Kidney epithelial cell (primary cell): ENCODE data around the gene MAP4K4. TPM values are rescaled to one million over a fixed set of nuclear protein-coding genes. Genes with fewer than 3 reads are reported as not detected.
A peak's percentile ranks its signal among the peaks of the same experiment; 100 is the strongest.

Experiments
- DNase-seq: peaks from one replicate; pipeline ENCODE4 v3.0.0-alpha.2; 2010; ENCODE audit warnings: low read depth
- H3K27me3 ChIP-seq: 2 replicates; pipeline ENCODE4 v1.6.0; 2011; ENCODE audit warnings: low read length; ENCODE audit not compliant: control insufficient read depth, insufficient read depth
- H3K36me3 ChIP-seq: 2 replicates; pipeline ENCODE4 v1.5.1; 2011; ENCODE audit warnings: low read length; ENCODE audit not compliant: control insufficient read depth, insufficient read depth
- H3K4me3 ChIP-seq: 2 replicates; pipeline ENCODE4 v1.5.1; 2011; ENCODE audit warnings: low read depth, mild to moderate bottlenecking, control low read depth, low read length
- total RNA-seq: library from RNA; depleted of rRNA; stranded (reverse); fragments of >200 nt; gene quantifications from 2 replicates; pipeline ENCODE4 v1.2.3, GENCODE V29; 2015
- TF ChIP-seq, protein P1 (sequence below): IDR thresholded peaks from 2 replicates; pipeline ENCODE4 v1.5.1; 2011; ENCODE audit warnings: mild to moderate bottlenecking, moderate library complexity, low read length, control low read depth, inconsistent platforms; ENCODE audit not compliant: insufficient read depth, poor library complexity, severe bottlenecking

MAP4K4 gene
- total RNA-seq, 1 donor from 2014 or later = 134 TPM

GRCh38 chr2:101831351-101831865 is 133.9 kb downstream of the MAP4K4 start:
- DNase-seq = peak; percentile 25
- Histone ChIP-seq H3K27me3 (no peaks in the 10 kb centered on the region), H3K36me3 (peaks cover 4% of the 10 kb centered on the region), H3K4me3 (no peak overlapping the region)
- TF ChIP-seq, protein P1, sequence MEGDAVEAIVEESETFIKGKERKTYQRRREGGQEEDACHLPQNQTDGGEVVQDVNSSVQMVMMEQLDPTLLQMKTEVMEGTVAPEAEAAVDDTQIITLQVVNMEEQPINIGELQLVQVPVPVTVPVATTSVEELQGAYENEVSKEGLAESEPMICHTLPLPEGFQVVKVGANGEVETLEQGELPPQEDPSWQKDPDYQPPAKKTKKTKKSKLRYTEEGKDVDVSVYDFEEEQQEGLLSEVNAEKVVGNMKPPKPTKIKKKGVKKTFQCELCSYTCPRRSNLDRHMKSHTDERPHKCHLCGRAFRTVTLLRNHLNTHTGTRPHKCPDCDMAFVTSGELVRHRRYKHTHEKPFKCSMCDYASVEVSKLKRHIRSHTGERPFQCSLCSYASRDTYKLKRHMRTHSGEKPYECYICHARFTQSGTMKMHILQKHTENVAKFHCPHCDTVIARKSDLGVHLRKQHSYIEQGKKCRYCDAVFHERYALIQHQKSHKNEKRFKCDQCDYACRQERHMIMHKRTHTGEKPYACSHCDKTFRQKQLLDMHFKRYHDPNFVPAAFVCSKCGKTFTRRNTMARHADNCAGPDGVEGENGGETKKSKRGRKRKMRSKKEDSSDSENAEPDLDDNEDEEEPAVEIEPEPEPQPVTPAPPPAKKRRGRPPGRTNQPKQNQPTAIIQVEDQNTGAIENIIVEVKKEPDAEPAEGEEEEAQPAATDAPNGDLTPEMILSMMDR = peak; percentile 76

DNA sequence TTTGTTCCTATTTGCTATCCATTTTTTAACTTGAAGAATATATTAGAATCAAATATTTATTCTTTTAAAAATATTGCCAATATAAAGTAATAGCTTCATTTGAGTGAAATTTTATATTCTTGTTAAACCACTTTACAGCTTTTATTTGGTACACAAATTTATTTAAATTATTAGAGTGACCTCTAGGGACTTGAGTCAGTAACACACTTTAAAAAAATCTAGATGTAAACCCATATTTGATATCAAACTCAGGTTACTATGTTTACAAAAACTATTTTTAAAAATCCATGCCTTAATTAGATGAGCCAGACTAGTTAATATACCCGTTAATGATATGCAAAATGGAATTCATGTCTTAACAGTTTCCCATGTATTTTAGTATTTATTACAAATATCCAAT is 134.6 kb downstream of the MAP4K4 start:
- Histone ChIP-seq H3K4me3 (no peak overlapping the region), H3K36me3 (peaks cover 4% of the 10 kb centered on the region), H3K27me3 (no peaks in the 10 kb centered on the region)
- TF ChIP-seq, protein P1 = no peak
- no peak for DNase-seq

- TF ChIP-seq, protein P1 = no peak
- Histone ChIP-seq H3K36me3 (peaks cover 4% of the 10 kb centered on the region), H3K4me3 (no peak overlapping the region), H3K27me3 (no peaks in the 10 kb centered on the region)
- no peak for DNase-seq
These were observed 136.5 kb downstream of the MAP4K4 start for GRCh38 chr2:101833890-101834523.

GRCh38 chr2:101837354-101837753 is 139.8 kb downstream of the MAP4K4 start:
- no peak for DNase-seq

GRCh38 chr2:101841679-101842327 is 144.3 kb downstream of the MAP4K4 start:
- no peak for DNase-seq
- H3K4me3 ChIP-seq = no peak overlapping the region
- TF ChIP-seq, protein P1 = no peak
- H3K27me3 ChIP-seq = no peaks in the 10 kb centered on the region
- peaks cover 3% of the 10 kb centered on the region for H3K36me3 ChIP-seq

More at GRCh38 chr2:101837354-101837753, 139.8 kb downstream of the MAP4K4 start:
- H3K27me3 ChIP-seq = no peaks in the 10 kb centered on the region
- no peak overlapping the region for H3K4me3 ChIP-seq
- TF ChIP-seq, protein P1 = no peak
- H3K36me3 ChIP-seq = peaks cover 4% of the 10 kb centered on the region
